GM21723 (cell line): Measurements from ENCODE around the gene GSTM2.

Source experiments
- ATAC-seq: cut with Tn5 transposase; IDR thresholded peaks from one replicate; pipeline ENCODE4 v1.9.1; 2021; ENCODE audit warnings: mild to moderate bottlenecking, moderate library complexity; ENCODE audit not compliant: unreplicated experiment

Gene GSTM2

DNA sequence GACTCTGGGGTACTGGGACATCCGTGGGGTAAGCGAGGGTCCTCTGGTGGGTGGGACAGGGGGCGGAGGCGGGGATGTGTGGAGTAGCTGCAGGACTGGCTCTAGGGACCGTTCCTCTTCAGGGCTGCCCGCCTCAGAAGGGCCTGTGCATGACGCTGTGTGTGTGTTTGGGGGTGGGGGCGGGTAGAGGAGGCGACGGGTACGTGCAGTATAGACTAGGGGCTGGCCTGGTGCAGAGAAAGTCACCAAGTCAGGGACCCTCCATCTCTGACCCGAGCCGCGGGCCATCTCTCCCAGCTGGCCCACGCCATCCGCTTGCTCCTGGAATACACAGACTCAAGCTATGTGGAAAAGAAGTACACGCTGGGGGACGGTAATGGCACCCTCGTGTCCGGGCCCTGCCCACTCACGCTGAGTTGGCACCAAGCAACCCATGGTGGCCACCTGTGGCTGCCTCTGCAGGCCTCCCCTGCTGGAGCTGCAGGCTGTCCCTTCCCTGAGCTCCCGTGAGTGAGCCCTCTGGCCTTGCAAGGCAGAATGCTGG, 44.5 kb downstream of the GSTM2 start:
- no peak for ATAC-seq

DNA sequence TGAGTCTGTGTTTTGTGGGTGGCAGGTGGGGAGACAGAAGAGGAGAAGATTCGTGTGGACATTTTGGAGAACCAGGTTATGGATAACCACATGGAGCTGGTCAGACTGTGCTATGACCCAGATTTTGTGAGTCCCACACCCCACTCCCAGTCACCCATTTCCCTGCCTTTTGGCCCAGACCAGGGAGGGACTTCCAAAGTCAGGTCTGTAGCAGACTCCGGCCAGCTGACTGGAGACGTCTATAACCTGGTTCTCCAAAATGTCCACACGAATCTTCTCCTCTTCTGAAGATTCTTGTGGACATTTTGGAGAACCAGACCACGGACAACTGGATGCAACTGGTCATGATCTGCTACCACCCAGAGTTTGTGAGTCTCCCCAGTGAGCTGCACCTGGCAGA, 45.8 kb downstream of the GSTM2 start:
- no peak for ATAC-seq

DNA sequence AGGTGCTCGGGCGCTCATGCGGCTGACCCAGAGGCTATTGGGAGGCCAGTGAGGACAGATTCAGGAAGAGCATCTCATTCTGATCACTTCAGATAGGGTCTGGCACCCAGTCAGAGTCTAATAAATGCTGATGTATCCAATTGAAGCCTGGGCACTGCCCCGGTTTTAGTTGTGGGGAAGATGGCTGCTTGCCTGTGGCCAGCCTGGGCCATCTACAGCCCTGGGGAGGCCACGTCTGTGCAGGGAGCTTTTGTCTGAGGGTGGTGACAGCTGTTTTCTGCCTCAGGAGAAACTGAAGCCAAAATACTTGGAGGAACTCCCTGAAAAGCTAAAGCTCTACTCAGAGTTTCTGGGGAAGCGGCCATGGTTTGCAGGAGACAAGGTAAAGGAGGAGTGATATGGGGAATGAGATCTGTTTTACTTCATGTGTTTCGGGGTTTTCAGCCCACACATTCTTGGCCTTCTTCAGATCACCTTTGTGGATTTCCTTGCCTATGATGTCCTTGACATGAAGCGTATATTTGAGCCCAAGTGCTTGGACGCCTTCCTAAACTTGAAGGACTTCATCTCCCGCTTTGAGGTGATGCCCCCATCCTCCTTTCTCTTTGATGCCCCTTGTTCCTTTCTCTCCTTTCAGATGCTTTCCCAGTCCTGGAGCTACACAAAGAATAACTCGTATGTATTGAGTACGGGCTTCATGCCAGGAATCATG, 47.0 kb downstream of the GSTM2 start:
- ATAC-seq: no peak

DNA sequence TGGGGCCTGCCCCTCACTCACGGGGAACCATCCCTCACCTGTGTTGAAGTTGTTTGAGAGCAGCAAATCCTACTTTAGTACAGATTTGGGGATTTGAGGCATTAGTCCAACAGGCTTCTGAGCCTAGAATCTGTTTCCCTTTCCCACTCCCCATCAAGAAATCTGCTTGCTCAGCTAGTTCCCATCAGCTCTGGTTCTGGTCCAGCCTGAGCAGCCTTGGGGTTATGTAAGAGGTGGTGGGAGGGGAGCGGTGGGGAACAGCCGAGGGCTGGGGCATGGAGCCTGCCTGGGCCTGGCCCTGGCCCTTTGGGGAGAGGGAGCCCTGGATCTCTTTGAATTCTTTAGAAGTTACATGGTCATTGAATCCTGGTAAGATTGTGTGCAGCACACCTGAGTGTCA, 48.3 kb downstream of the GSTM2 start:
- ATAC-seq: no peak

DNA sequence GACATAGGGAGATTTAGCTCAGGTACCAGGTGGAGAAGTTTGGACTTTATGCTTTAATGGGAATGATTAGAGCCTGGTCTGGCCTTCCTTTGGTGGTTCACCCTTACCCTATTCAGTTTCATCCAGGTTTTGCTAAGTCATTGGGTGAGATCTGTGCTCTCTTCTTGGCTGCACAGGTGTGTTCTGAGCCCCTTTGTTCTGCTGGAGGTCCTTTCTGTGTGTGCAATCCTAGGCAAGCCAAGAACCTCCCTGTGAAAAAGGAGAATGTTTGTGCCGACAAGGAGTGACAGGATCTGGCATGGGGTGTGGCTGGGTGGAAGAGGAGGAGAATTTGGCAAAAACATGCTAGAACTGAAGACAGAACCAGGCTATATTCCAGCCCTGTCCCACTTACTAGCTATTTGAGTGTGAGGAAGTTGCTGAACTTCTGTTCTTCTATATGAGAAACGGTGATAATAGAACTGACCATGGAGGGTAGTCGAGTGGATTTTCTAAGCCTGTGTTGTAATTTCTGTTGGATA, 48.8 kb downstream of the GSTM2 start:
- ATAC-seq: no peak

DNA sequence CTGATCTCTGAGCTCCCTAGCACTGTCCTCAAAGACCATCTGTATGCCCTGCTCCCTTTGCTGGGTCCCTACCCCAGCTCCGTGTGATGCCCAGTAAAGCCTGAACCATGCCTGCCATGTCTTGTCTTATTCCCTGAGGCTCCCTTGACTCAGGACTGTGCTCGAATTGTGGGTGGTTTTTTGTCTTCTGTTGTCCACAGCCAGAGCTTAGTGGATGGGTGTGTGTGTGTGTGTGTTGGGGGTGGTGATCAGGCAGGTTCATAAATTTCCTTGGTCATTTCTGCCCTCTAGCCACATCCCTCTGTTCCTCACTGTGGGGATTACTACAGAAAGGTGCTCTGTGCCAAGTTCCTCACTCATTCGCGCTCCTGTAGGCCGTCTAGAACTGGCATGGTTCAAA, 49.9 kb downstream of the GSTM2 start:
- no peak for ATAC-seq

DNA sequence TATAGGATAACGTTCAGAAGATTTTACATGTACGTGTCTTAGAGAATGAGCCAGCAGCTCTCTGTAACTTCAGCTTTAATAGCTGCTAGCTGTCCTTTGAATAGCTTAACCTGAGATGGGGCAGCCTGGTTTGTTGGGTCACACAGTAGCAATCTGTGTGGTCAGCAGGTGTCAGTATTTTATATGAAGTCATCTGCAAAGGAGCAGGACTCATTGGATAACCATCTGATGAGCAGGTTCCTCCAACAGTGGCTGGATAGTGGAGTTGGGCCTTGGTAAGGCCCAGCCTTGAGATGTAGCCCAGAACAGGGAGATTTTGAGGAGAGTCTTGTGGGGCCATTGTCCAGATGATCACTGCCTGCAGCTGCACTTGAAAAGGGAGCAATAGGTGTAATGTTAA, 50.6 kb downstream of the GSTM2 start:
- no peak for ATAC-seq

DNA sequence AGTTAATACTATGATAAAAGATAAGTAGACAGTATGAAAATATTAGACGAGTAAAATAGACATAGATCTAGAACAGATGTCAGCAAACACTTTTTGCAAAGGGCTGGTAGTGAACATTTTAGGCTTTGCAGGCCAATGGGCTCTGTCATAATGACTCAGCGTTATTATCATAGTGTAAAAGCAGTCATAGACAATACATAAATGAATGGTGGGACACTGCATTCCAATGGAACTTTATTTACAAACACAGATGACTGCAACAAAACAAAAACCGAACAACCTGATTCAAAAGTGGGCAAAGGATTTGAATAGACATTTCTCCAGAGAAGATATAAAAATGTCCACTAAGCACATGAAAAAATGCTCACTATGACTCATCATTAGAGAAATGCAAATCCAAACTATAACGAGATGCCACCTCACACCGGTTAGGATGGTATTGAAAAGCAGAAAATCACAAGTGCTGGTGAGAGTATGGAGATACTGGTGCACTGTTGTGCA, 51.5 kb downstream of the GSTM2 start:
- no peak for ATAC-seq

DNA sequence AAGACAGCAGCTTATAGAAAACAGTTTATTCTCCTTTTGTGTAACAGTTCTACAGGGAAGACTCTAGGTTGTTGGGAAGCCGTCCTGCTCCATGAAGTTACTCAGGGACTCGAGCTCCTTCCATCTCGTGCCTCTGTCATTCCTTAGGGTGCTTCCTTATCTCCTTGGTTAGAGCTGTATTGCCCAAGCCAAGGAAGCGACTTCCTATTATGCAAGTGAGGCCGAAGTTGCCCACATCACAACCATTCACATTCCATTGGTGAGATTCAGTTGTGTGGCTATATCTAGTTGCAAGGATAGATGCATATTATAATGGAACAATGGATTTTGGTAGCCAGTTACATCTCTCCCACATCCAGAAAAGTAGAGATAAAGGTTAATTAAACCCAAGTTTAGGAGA, 53.2 kb downstream of the GSTM2 start:
- no peak for ATAC-seq

DNA sequence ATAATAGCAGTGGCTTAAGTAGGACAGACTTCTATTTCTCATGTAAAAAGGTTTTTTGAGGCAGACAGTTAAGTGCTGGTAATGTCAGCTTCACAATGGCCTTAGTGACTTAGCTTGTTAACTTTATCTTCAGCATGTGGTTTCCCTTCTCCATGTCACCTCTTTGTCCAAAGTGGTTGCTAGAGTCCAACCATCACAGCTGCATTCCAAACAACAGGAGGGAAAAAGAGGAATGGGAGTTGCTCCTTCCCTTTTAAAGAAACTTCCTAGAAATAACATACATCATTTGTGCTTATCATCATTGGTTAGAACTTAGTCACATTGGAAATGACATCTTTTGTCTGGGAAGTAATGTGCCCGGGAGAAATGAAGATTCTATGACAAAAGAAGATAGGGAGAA, 54.1 kb downstream of the GSTM2 start:
- ATAC-seq: no peak

DNA sequence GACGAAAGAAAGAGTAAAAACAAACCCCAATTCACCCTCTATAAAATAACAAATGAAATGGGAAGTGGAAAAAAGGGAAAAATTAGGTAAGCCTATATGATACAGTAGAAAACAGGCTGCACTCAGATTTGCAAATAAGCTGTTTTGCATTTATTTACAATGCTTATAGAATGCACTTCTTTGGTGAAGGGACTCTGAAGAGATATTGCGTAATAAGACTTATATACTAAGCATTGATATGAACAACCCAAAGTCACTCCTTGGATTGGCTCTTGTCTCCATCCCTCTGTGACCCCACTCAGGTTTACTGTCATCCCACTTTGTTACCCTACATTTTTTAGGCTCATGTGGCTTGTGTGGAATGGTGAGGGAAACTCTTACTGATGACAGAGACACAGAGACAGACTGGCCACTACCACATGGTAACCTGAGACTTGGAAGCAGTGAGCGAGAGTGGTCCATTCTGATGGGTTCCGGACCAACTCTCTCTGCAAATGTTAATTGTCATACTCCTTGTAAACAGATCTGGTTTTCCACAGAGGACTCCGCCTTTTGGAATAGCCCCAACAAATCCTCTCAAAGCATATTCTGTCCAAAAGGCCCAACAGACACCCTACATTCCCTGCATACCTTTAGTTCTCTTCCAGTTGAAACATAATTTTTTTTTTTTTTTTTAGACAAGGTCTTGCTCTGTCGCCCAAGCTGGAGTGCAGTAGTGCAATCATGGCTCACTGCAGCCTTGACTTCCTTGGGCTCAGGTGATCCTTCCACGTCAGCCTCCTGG, 55.2 kb downstream of the GSTM2 start:
- ATAC-seq: no peak
